Stimulated activated CD4-positive, alpha-beta T cell treated with anti-CD3 and anti-CD28 coated beads, TNF-alpha, amount 100 ng/mL, for 24 hours (primary cell): ENCODE measurements around the gene PAPPA.

Experiments used
- DNase-seq, 3 experiments: peaks; one replicate each; pipeline ENCODE4 v3.0.0-alpha.2; 2020; ENCODE audit warnings: low read depth in 3 of 3

The PAPPA gene

DNA sequence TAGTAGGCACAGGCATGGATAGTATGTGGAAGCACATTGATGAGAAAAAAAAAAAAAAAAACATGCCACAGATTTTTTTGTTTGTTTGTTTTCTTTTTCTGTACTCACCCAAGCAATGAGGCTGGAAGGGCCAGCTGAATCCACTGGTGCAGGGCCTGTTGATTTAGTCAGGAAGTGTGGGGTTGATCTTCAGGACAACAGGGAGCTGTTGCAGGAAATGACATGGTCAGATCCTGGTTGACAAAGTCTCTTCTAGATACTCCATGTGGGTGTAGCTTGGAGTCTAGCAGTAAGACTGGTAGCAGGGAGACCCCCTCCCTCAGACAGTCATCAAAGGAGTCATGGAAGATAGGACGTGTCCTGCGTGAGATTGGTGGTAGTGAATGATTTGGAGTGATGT, 191.8 kb downstream of the PAPPA start:
- no peak for DNase-seq

DNA sequence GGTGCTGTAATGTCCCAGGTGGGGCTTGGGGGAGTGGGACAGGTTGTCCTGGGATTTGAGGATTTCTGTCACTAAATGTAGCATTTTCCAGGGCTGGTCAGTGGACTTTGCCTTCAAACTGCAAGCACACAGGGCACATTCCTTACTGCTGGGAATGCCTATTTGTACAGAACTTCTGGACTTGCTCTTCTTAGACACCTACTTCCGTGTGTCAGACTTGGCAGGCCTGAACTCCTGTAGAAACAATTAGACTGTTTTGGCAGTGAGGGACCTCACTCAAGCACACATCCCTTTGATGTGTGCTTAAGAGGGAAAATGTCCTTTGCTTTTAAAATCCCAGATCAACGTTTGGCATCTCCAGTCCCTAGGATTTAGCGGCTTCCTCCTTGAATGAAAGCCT, 192.2 kb downstream of the PAPPA start:
- no peak for DNase-seq

DNA sequence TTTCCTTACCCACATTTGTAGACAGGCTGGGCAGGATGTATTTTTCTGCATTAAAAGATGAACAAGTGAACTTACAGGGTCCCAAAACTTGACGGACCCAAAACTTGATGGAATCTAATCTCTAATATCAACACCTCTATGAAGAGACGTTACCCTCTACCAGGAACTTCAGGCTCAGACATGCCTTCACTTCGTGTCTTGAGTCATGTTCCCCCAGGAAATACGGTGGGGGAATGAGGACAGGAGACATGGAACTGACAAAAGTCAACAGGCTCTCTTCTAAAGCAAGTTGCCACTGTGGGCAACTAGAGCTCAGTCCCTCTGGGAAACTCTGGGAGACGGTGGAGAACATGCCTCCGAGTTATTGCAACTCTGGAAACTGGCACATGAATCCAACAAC, 196.1 kb downstream of the PAPPA start:
- DNase-seq, result no peak

DNA sequence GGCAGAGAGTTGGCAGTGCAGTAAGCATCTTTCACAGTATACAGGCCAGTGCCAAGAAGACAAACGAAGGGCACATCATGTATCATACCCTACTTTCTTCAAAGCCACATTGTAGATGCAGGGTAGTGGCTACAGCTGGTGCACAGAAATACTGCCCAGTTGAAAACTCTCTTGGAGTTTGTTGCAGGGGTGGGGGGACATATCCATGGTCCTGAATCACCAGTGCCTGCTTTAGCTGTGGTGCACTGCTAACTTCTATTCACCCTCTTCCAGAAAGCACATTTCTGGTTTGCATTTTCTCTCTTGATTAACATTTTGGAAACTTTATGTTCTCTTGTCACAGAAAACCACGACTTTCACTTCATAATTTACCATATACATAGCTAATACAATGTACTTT, 196.6 kb downstream of the PAPPA start:
- DNase-seq, result no peak

DNA sequence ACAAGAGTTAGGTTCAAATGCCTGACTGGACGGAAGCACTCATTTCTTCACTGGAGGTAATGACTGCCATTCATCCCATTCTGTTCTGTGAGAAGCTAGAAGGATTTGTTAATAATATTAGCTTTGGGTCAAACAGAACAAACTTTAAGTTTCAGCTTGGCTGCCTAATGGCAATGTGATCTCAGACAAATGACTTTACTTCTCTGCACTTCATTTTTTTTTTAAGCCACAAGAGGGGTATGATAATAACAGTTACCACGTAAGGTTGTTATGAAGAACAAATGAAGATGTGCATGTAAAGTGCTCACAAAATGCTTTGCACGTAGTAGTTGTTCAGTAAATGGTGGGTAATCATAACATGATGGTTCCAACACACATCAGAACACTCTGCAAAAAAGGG, 199.4 kb downstream of the PAPPA start:
- no peak for DNase-seq

DNA sequence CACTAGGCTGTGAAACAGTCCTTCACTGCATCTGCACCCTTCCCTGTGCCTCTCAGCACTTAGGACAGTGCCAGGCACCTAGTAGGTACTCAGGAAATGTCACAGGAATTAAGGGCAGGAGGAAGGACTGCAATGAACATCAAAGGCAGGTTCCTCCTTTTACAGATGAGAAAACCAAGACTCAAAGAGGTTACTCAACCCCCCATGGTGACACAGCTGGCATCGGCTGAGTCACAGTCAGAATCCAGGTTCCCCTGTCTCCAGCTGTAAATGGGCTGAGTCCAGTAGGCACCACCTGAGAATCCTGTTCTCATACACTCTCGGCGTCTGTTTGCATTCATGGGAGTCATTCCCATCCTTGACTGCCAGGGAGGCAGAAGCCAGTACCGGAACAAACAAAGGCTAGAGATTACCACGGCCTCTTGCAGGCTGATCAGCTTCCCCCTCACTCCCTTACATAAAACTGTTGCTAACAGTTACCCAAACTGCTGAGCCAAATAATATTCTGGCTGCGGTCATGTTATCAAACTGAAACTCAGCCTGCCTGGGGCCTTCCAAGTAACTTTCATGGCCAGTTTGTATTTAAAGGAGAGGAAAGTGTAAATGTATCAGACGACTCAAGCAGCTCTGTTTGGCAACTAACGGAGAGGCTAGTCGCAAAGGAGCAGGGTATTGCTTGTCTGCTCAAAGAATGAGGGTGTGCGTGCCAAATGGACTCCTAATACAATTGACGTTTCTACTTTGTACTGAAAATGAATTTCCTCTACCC, 201.7 kb downstream of the PAPPA start:
- DNase-seq, result no peak

DNA sequence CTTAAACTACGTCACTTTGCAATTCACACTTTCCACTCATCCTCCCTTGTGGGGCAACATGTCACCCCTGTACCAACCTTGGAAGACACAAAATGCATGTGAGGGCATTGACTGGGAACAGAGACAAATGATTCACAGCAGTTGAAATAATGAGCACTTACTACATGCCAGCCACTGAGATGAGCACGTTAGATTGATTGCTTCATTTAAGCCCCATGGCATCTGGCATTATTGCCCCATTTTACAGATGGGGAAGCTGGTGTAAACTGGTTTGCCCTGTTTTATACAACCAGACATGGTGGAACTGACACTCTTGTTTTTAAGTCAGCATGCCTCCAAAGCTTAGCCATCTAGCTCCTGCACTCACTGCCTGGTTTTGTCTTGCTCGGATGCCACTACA, 204.7 kb downstream of the PAPPA start:
- DNase-seq, result no peak

DNA sequence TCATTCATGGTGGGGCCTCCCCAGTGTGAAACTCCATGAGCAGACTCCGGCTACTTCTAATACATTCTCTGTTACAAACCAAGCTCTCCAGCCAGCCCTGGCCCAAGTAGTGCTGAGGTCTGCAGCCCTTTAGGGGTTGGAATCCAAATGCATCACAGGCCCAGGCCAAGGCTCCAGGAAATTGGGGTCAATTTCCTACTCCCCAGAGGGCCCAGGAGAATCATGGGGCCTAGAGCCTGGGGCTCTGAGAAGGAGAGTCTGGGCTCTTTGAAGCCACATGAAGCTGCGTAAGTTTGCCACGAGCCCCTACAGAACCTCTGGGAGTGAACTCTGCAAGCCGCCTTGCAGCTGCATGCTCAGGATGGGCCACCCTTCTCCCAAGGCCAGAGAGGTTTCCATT, 206.4 kb downstream of the PAPPA start:
- DNase-seq, result no peak

DNA sequence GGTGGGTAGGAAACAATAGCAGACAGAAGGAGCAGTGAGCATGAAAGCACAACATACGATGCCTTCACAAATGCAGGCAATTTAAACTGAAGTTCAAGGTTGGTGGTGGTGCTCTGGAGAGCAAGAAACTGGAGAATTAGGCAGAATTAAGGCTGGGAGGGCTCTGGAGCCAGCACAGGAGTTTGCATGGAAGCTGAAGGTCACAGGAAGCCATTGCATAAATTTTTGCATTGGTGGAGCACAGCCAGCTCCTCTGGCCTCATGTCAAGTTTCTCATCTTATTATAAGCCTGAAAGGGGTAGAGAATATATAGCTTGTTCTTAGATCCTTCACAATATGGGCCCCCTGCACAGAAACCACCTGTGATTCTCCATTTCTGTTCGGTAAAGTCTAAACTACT, 207.4 kb downstream of the PAPPA start:
- no peak for DNase-seq

DNA sequence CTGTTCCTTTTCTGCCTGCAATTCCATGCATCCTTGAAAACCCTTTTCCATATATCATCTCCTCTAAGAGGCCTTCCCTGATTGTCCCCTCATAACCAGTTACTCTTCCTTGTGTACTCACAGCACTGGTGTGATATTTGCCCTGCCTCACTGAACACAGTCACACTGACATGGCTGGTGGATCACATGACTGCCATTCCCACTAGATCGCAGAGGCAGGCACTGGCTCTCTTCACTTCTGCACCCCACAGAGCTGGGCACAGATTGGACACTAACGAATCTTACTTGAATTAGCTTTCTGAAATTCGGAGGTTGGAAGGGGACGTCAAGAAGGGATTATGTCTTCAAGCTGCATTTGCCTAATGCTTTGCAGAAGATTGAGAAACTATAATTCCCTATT, 208.0 kb downstream of the PAPPA start:
- DNase-seq, result no peak

DNA sequence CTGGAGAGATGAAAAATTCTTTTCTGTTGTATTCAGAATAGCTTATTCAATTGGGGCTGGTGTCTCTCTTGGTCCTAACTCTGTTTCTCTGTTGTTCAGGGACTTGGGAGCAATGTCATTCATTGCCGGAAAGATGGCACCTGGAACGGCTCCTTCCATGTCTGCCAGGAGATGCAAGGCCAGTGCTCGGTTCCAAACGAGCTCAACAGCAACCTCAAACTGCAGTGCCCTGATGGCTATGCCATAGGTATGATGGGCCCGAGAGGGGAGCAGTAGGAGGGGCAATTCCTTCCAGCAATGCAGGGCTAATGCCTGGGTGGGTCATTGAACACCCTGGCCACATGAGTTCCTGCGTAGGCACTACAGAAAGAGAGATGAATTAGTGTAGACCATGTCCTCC, 208.9 kb downstream of the PAPPA start:
- DNase-seq, result no peak

DNA sequence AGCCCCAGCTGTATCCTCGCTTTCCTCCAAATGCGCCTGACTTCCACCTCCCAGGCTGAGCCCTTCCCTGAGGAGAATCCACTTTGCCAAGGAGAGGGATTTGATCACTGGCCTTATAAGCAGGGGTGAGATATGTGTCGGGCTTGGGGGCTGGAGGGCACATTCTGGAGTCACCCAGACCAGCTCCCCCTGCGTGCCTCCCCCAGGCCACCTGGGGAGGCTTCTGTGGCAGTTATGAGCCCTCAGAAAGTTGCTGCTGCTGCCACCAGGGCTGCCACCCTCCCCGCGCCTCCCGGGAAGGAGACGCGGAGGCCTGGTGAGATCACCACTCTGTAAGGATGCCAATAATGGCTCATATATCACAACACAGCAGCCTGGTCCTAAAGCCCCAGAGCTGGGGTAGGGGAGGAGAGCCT, 211.5 kb downstream of the PAPPA start:
- no peak for DNase-seq

DNA sequence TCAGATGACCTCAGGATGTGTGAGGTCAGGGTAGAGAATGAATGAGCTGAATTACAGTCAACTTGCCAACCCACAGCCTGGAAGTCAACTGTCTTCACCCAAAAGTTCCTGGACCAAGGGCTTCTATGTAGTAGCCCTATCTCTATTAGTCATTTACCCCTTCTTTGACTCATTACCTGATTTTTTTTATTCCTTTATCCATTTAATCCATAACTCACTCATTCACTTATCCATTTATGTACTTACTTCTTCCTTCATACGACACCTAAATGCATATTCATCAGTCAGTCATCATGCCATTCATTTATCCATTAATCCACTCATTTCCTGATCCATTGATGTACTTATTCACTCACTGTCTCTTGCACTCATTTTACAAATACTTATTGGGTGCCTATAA, 212.7 kb downstream of the PAPPA start:
- DNase-seq, result no peak

DNA sequence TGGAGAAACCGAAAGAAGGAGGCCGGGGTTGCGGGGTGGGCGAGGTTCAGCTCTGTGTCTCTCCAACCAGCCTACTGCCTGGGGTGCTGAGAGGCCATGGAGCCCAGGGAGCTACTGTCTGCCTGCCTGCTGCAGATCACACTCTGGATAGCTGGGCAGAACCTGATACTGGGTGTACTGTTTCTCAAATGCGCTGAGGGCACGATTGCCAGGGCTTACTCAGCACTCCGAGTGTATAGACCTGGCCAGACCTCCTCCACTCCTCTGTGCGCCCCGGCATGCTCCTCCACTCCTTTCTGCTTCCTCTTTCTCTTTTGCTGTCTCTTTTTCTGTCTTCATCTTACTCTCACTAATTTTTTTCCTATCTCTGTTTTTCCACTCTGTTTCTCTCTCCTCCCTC, 215.1 kb downstream of the PAPPA start:
- DNase-seq, result no peak

DNA sequence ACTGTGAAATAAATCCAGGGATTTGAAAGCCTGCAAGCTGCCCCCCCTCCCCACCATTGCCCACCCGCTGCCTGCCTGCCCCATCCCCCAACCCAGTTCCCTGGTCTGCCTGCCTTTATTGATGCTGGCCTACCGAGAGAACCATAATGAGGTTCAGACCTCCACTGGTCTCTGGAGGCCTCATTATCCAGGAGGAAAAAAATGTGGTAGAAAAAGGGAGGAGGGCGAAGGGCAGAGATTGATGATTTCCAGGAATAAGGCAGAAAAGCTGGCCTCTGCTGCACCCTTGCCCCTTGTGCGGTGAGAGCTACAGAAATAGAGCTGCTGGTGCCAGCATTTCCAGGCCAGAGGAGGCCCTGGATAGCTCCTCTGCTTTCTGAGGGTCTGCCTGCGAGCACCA, 216.1 kb downstream of the PAPPA start:
- DNase-seq, result no peak

DNA sequence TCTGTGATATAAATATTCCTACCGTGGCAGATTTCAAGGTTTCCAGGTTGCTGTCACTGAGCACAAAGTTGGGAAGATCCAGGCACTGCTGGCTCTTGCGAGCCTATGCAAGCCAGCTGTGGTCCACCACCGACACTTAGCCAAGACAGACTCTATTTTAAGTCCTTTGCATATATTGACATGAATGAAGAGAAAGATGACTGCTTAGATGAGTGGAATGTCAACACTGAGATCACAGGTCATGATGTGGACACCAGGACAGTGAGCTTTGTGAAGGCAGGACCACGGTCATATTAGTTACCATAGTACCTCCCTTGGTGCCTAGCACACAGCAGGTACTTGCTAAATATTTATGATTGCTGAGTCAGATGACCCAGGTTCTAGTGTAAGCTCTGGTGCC, 217.0 kb downstream of the PAPPA start:
- DNase-seq, result no peak

DNA sequence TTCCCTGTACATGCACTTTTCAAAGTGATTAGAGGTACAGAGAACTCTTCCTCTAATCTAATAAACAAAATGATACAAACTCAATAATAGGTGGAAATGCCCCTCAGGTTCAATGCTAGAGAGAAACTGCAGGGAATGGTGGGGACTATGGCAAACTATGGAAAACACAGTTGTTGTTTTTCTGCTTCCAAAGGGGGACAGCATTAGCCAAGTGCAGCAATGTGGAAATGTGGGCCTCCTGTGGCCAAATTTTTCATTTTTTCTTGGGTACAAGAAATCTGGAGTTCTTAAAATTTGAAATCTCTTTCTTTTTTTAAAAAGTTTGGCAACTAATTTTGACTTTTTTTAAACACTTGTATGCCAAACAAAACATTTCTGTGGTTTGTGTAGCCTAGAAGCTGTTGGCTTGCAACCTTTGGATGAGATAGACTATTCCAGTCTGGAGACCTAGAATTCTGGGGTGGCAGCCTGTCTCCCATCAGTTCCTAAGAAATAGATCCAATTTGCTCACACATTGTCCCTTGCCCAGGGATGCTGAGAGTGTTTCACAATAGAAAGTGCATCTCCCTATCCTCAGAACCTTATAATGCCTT, 218.6 kb downstream of the PAPPA start:
- no peak for DNase-seq

DNA sequence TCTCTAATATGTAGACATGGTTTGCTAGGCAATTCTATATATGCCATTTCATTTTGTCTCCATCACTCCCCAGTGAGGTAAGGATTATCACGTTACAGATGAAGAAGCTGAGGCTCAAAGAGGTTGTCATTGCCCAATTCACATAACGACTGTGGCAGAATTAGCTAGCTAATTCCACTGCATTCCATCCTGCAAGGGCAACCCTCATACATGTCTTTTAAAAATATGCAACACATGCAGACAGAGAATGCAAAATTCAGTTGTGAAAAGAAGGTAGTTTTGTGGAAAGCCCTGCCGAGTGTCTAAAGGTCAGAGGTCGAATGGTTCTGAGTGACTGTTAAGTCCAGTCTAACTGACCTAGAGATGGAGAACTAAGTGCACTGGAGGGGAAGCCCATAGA, 219.2 kb downstream of the PAPPA start:
- no peak for DNase-seq

DNA sequence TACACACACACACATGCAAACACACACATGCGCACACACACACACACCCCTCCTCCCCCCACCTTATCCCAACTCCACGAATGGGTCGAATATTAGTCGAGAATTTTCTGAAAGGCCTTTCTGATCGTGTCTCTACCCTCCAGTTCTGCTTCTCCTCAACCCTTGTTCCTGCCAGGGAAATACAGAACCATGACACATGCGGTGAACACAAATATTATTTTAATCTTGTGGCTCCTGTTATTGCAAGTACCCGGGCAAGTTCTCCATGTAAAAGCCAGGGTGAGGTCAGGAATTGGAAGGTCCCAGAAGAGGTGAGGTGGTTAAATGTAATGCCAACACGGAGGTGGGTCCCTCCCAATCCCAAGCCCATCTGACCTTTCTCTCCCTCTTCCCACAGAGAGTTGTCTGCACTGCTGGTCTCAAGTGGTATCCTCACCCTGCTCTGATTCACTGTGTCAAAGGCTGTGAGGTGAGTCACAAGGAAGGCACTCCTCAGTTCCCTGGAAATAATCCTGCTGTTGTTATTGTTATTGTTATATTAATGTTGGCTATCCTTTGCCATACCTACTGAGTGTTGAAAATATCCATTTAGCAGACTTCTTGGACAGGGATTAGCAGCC, 223.7 kb downstream of the PAPPA start:
- no peak for DNase-seq

DNA sequence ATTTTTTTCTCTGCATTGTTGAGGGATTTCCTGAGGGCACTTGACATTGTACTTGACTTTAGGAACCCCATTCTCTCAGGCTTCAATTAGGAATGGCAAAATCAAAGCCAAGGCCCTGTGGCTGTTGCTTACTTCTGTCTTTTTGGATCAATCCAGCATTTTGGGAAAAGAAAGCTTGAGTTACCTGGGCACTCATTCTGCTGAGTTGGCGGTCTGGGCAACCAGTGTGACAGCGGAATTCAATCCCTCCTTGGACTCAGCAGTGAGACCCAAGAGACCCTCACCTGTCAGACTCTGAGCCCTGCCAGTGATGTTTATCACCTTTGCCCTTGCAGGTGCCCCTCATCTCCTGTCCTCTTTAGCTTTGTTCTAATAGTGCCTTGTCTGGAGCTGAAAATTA, 225.3 kb downstream of the PAPPA start:
- no peak for DNase-seq

DNA sequence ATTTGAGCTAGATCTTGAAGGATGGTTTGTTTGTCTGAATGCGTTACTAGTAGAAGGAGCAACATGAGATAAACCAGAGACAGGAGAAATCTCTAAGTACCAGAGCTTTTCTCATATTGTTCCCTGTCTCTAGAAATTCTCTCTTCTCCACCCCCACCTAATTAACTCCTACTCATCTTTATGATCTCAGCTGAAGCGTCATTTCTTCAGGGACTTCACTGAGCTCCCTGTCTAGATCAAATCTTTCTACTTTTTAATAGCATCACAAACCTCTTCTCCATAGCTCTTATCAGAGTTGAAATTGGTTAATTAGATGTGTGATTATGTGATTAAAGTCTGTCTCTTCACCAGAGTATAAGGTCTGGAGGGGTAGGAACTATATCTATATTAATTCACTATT, 226.2 kb downstream of the PAPPA start:
- DNase-seq, result no peak

DNA sequence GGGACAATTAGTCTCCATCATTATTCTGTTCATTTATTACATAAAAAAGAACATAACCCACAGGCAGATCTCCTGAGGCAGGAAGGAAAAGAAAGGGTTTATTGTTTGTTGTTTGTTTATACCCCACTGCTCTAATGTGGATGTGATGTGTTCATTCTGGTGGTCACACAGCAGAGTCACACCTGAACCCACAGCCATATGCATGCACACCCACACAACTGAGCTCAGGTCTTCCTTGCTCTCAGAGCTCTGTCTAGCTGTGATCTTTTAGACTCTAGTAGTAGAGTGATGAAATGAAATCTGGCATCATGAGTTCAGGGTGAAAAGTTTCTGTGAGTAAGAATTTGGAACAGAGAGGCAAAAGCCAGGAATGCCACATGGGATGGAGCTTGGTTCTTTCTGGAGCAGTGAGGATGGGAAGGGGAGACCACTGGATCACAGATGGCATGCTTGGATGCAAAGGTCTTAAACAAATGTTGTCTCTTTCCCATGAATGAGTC, 227.0 kb downstream of the PAPPA start:
- no peak for DNase-seq

DNA sequence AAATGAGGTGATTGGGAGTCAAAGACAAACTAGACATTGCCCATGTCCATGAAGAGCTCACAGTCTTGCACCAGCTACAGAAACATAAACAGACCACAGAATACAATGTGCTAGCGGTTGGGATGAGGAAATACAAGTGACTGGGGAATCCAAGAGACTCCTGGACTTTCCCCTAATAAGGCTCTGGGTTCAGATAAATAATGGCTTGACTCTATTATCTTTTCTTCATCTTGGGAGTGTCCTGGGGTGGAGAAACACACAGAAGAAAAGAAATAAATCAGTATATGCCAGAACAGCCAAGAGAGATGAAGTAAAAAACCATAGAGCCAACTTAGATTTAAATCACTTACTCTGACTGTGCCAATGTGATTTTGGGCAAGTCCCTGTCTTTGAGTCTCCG, 227.8 kb downstream of the PAPPA start:
- DNase-seq, result no peak
